ENCODE data around the gene ZGPAT.
"Not testable (repeated sequence)": the region's sequence is repeated elsewhere in the genome, so short reads cannot be mapped to it uniquely, and the experiment has no call there.

The ZGPAT gene

GRCh38 chr20:63703471-63703975 lies 4.3 kb upstream of the ZGPAT start:
- no peak for DNase-seq (ENCODE audit: low spot score)

GRCh38 chr20:63703976-63704748 lies 3.7 kb upstream of the ZGPAT start:
- no peak for DNase-seq (ENCODE audit: low spot score)

- DNase-seq (ENCODE audit: low spot score): no peak
Measured at GRCh38 chr20:63704749-63705117, 3.1 kb upstream of the ZGPAT start.

GRCh38 chr20:63705232-63706026 lies 2.4 kb upstream of the ZGPAT start:
- DNase-seq (ENCODE audit: low spot score): no peak

GRCh38 chr20:63706027-63706695 lies 1.7 kb upstream of the ZGPAT start:
- DNase-seq (ENCODE audit: low spot score): no peak

GRCh38 chr20:63706852-63707557 lies 834 bp upstream of the ZGPAT start:
- DNase-seq (ENCODE audit: low spot score): peak; percentile 75

- peak; percentile 47 for DNase-seq (ENCODE audit: low spot score)
Measured at GRCh38 chr20:63708301-63709148, 686 bp downstream of the ZGPAT start.

GRCh38 chr20:63709149-63709527 lies 1.3 kb downstream of the ZGPAT start:
- DNase-seq (ENCODE audit: low spot score): peak; percentile 63

GRCh38 chr20:63711085-63711645 lies 3.3 kb downstream of the ZGPAT start:
- DNase-seq (ENCODE audit: low spot score): no peak

- no peak for DNase-seq (ENCODE audit: low spot score)
Measured at GRCh38 chr20:63712191-63712590, 4.4 kb downstream of the ZGPAT start.

GRCh38 chr20:63714858-63715257 lies 7.0 kb downstream of the ZGPAT start:
- DNase-seq (ENCODE audit: low spot score): no peak

- DNase-seq (ENCODE audit: low spot score): no peak
Measured at GRCh38 chr20:63718996-63719395, 11.2 kb downstream of the ZGPAT start.

- DNase-seq (ENCODE audit: low spot score): not testable (repeated sequence)
Measured at GRCh38 chr20:63722967-63723622, 15.3 kb downstream of the ZGPAT start.

GRCh38 chr20:63730189-63730733 lies 22.4 kb downstream of the ZGPAT start:
- not testable (repeated sequence) for DNase-seq (ENCODE audit: low spot score)

- no peak for DNase-seq (ENCODE audit: low spot score)
Measured at GRCh38 chr20:63731410-63731809, 23.6 kb downstream of the ZGPAT start.

- no peak for DNase-seq (ENCODE audit: low spot score)
Measured at GRCh38 chr20:63732118-63733095, 24.6 kb downstream of the ZGPAT start.

GRCh38 chr20:63733117-63733516 lies 25.3 kb downstream of the ZGPAT start:
- DNase-seq (ENCODE audit: low spot score): no peak

- DNase-seq (ENCODE audit: low spot score): no peak
Measured at GRCh38 chr20:63733579-63734081, 25.8 kb downstream of the ZGPAT start.
